Calu3 (cell line): ENCODE data around the gene ZNF341. TPM values are rescaled to one million over a fixed set of nuclear protein-coding genes. Genes with fewer than 3 reads are reported as not detected.

Experiments used
- BruUV-seq: library from RNA; stranded (reverse); fragments of 400-500 nt; replicated peaks from 2 replicates; lab custom pipeline; 2021; lab: Mats Ljungman, UMichigan
- CTCF ChIA-PET: fragments of 300-600 bp; sonication (Branson Sonifier 250); formaldehyde crosslinking; loops from one replicate; lab custom pipeline; 2022; ENCODE audit warnings: antibody characterized with exemption; lab: Charles Lee
- DNase-seq: peaks from one replicate; pipeline ENCODE4 v3.0.0; 2022
- H3K27ac Mint-ChIP-seq: one replicate; pipeline ENCODE4 v1.8.0; 2022; ENCODE audit warnings: mixed read lengths; ENCODE audit not compliant: unreplicated experiment
- H3K27me3 Mint-ChIP-seq: one replicate; pipeline ENCODE4 v1.8.0; 2022; ENCODE audit warnings: mixed read lengths; ENCODE audit not compliant: unreplicated experiment
- H3K36me3 Mint-ChIP-seq: one replicate; pipeline ENCODE4 v1.8.0; 2022; ENCODE audit warnings: mild to moderate bottlenecking, moderate library complexity, mixed read lengths; ENCODE audit not compliant: insufficient read depth, unreplicated experiment
- H3K4me1 Mint-ChIP-seq: one replicate; pipeline ENCODE4 v1.8.0; 2022; ENCODE audit warnings: mild to moderate bottlenecking, low read depth, mixed read lengths; ENCODE audit not compliant: unreplicated experiment
- H3K4me3 Mint-ChIP-seq: one replicate; pipeline ENCODE4 v1.8.0; 2022; ENCODE audit warnings: mild to moderate bottlenecking, low read depth, moderate library complexity, mixed read lengths; ENCODE audit not compliant: unreplicated experiment
- H3K9me3 Mint-ChIP-seq: one replicate; pipeline ENCODE4 v1.8.0; 2022; ENCODE audit warnings: low read depth, mixed read lengths; ENCODE audit not compliant: unreplicated experiment
- intact Hi-C: fragments of 100-400 bp; cut with micrococcal nuclease; formaldehyde crosslinking; loops from one replicate; pipeline ENCODE4 v1.10.0; 2022; ENCODE audit not compliant: unreplicated experiment
- total RNA-seq: library from RNA; stranded (reverse); gene quantifications from 2 replicates; pipeline ENCODE4 v1.2.3, GENCODE V29; 2022
- TF ChIP-seq, protein P1 (sequence below): fragments of 200-600 bp; IDR thresholded peaks from one replicate; pipeline ENCODE4 v1.8.0; 2022; ENCODE audit warnings: antibody characterized with exemption; ENCODE audit not compliant: unreplicated experiment

Gene ZNF341
- total RNA-seq, 1 experiment from 2014 or later = 12.9 TPM

DNA sequence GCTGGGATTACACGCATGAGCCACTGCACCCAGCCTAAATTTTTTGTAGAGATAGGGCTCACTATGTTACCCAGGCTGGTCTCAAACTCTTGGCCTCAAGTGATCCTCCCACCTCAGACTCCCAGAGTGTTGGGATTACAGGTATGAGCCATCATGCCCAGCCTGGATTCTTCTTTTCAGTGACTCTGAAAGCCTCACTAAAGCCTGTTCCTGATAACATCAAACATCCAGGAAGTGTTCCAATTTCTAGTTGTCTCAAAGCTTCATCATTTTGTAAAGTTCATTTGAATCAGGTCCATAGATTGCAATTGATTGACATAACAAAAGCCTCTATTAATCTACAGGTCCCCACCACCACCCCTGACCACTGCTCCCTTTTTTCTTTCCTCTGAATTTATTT is 50.1 kb downstream of the ZNF341 start:
- BruUV-seq = no TSS peak
- DNase-seq = no peak
- H3K9me3 Mint-ChIP-seq = peaks cover 4% of the 10 kb centered on the region
- peaks cover 41% of the 10 kb centered on the region for H3K4me1 Mint-ChIP-seq
- no peak overlapping the region for H3K4me3 Mint-ChIP-seq
- no peak overlapping the region for H3K27ac Mint-ChIP-seq
- TF ChIP-seq, protein P1, sequence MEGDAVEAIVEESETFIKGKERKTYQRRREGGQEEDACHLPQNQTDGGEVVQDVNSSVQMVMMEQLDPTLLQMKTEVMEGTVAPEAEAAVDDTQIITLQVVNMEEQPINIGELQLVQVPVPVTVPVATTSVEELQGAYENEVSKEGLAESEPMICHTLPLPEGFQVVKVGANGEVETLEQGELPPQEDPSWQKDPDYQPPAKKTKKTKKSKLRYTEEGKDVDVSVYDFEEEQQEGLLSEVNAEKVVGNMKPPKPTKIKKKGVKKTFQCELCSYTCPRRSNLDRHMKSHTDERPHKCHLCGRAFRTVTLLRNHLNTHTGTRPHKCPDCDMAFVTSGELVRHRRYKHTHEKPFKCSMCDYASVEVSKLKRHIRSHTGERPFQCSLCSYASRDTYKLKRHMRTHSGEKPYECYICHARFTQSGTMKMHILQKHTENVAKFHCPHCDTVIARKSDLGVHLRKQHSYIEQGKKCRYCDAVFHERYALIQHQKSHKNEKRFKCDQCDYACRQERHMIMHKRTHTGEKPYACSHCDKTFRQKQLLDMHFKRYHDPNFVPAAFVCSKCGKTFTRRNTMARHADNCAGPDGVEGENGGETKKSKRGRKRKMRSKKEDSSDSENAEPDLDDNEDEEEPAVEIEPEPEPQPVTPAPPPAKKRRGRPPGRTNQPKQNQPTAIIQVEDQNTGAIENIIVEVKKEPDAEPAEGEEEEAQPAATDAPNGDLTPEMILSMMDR = no peak
- CTCF ChIA-PET = interaction anchor here (0.6 to 0.7 kb wide), 2 partner anchors 78 to 96 kb away, joined by 3 read pairs; no protein-coding TSS in a partner anchor
- H3K27me3 Mint-ChIP-seq = no peaks in the 10 kb centered on the region
- H3K36me3 Mint-ChIP-seq = peaks cover 18% of the 10 kb centered on the region
- intact Hi-C loops = no loop called here

DNA sequence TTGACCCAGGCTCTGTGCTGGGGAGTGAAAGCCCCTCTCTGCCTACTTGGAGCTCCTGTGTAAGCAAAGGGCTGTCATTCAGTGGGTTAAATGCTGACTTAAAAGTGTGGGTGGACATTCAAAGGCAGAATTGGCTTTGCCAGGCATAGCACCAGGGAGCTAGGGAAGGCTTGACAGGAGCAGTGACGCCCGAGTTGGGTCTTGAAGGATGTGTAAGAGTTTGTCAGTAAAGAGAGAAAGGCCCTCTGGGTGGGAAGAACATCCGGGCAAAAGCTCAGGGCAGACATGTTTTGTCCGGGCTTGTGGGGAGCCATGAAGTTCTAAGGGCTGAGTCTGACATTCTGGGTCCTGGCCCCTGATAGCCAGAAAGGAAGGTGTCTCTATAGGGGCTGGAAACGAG is 51.5 kb downstream of the ZNF341 start:
- H3K27ac Mint-ChIP-seq = no peak overlapping the region
- peaks cover 27% of the 10 kb centered on the region for H3K36me3 Mint-ChIP-seq
- DNase-seq = no peak
- intact Hi-C loops = no loop called here
- BruUV-seq = no TSS peak
- TF ChIP-seq, protein P1 = no peak
- peaks cover 46% of the 10 kb centered on the region for H3K4me1 Mint-ChIP-seq
- CTCF ChIA-PET = no interaction called here
- no peak overlapping the region for H3K4me3 Mint-ChIP-seq
- H3K27me3 Mint-ChIP-seq = no peaks in the 10 kb centered on the region
- peaks cover 4% of the 10 kb centered on the region for H3K9me3 Mint-ChIP-seq

DNA sequence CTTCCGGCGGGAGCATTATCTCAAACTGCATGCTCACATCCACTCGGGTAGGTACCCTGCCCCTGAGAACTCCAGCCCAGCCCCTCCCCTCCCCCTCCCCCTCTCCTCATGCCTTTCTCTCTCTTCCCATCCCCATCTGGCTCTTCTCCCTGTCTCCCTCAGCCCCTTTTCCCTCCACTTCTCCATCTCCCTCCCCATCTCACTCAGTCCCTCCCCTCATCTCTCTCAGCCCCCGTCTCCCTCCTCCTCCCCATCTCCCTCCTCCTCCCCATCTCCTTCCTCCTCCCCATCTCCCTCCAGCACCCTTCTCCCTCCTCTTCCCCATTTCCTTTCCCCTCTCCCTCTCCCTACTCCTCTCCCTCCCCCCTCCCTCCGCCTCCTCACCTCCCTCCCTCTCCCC is 52.0 kb downstream of the ZNF341 start:
- H3K36me3 Mint-ChIP-seq = peaks cover 26% of the 10 kb centered on the region

DNA sequence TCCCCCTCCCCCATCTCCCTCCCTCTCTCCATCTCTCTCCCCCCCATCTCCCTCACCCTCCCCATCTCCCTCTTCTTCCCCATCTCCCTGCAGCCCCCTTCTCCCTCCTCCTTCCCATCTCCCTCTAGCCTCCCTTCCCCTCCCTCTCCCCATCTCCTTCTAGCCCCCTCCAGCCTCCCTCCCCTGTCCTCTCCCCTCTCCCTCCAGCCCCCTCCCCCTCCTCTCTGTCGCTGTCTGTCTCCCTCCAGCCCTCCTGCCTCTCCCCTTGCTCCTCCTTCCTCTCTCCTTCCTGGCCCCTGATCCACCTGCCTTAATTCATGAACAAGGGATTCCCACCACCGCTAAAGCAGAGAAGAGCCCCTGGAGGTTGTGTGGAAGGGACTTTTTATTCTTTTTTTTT is 52.4 kb downstream of the ZNF341 start:
- BruUV-seq = no TSS peak
- TF ChIP-seq, protein P1 = no peak
- CTCF ChIA-PET = no interaction called here
- H3K4me3 Mint-ChIP-seq = no peak overlapping the region
- peaks cover 46% of the 10 kb centered on the region for H3K4me1 Mint-ChIP-seq
- peaks cover 4% of the 10 kb centered on the region for H3K9me3 Mint-ChIP-seq
- no peak overlapping the region for H3K27ac Mint-ChIP-seq
- no peak for DNase-seq
- H3K27me3 Mint-ChIP-seq = no peaks in the 10 kb centered on the region
- H3K36me3 Mint-ChIP-seq = peaks cover 27% of the 10 kb centered on the region
- intact Hi-C loops = no loop called here

More for the DNA sequence above, 52.0 kb downstream of the ZNF341 start:
- BruUV-seq = no TSS peak
- Mint-ChIP-seq H3K4me1 (peaks cover 46% of the 10 kb centered on the region), H3K4me3 (no peak overlapping the region), H3K27me3 (no peaks in the 10 kb centered on the region), H3K27ac (no peak overlapping the region), H3K9me3 (peaks cover 4% of the 10 kb centered on the region)
- CTCF ChIA-PET = no interaction called here
- intact Hi-C loops = no loop called here
- no peak for DNase-seq
- TF ChIP-seq, protein P1 = no peak
